Activated B cell treated with CpG ODN at 0.5 μM for 24 hours (primary cell): ENCODE measurements around the gene APLP2. TPM values are rescaled to one million over a fixed set of nuclear protein-coding genes. Genes with fewer than 3 reads are reported as not detected.

Source experiments
- ATAC-seq: fragments of 200-7000 bp; cut with Tn5 transposase; one replicate; pipeline ENCODE4 v1.10.0; 2021; ENCODE audit warnings: low read depth, mild to moderate bottlenecking, moderate library complexity
- CTCF ChIA-PET: fragments of 350-600 bp; sonication (Branson Sonifier 250); formaldehyde crosslinking; loops from one replicate; lab custom pipeline; 2021; ENCODE audit warnings: antibody characterized with exemption; lab: Charles Lee
- POLR2A ChIA-PET: fragments of 350-600 bp; sonication (Branson Sonifier 250); formaldehyde crosslinking; loops from one replicate; lab custom pipeline; 2021; ENCODE audit warnings: antibody characterized with exemption; lab: Charles Lee
- DNase-seq: peaks from one replicate; pipeline ENCODE4 v3.0.0; 2022
- H3K27ac Mint-ChIP-seq: one replicate; pipeline ENCODE4 v1.8.0; 2020; ENCODE audit warnings: mixed read lengths
- H3K27me3 Mint-ChIP-seq: one replicate; pipeline ENCODE4 v1.8.0; 2021; ENCODE audit warnings: mixed read lengths
- H3K36me3 Mint-ChIP-seq: one replicate; pipeline ENCODE4 v1.8.0; 2021; ENCODE audit warnings: low read depth, mixed read lengths
- H3K4me1 Mint-ChIP-seq: one replicate; pipeline ENCODE4 v1.8.0; 2021; ENCODE audit warnings: mixed read lengths
- H3K4me3 Mint-ChIP-seq: one replicate; pipeline ENCODE4 v1.8.0; 2020; ENCODE audit warnings: mild to moderate bottlenecking, mixed read lengths
- H3K9me3 Mint-ChIP-seq: one replicate; pipeline ENCODE4 v1.8.0; 2020; ENCODE audit warnings: mixed read lengths
- intact Hi-C: fragments of 100-400 bp; cut with micrococcal nuclease; formaldehyde crosslinking; loops from one replicate; pipeline ENCODE4 v1.15.1; 2024
- total RNA-seq: library from RNA; stranded (reverse); gene quantifications from 2 replicates; pipeline ENCODE4 v1.2.3, GENCODE V29; 2022
- TF ChIP-seq, protein P1 (sequence below): fragments of 200-600 bp; IDR thresholded peaks from one replicate; pipeline ENCODE4 v1.8.0; 2022; ENCODE audit warnings: antibody characterized with exemption, mild to moderate bottlenecking

The APLP2 gene
- total RNA-seq, 1 donor from 2014 or later = 50.8 TPM

DNA sequence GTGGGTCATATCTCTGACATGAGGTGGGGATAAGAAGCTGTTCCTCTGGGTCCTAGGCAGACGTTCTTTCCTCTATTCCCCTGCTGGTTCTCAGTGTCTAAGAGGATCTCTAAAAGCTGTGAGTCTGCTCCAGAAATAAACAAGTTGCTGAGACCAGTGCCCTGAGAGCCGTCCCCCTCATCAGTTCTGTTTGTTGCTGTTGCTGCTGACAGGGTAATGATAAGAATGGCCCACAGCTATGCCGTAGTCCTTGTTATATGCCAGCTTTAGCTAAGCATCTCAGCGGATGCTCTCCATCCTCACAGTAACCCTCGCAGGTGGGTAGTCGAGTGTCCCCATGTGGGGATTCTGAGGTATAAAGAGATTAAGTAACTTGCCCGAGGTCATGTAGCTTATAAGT is 66.4 kb downstream of the APLP2 start:
- ChIA-PET POLR2A (no interaction called here), CTCF (interaction anchor here (9.1 kb wide), 1 partner anchor 212 kb away, joined by 218 read pairs; no protein-coding TSS in a partner anchor)
- Mint-ChIP-seq H3K4me1 (peaks cover 19% of the 10 kb centered on the region), H3K27ac (no peak overlapping the region), H3K27me3 (no peaks in the 10 kb centered on the region), H3K36me3 (peaks cover 78% of the 10 kb centered on the region), H3K4me3 (no peak overlapping the region), H3K9me3 (no peaks in the 10 kb centered on the region)
- DNase-seq (no peak), ATAC-seq (no peak)
- intact Hi-C loops = no loop called here
- TF ChIP-seq, protein P1, sequence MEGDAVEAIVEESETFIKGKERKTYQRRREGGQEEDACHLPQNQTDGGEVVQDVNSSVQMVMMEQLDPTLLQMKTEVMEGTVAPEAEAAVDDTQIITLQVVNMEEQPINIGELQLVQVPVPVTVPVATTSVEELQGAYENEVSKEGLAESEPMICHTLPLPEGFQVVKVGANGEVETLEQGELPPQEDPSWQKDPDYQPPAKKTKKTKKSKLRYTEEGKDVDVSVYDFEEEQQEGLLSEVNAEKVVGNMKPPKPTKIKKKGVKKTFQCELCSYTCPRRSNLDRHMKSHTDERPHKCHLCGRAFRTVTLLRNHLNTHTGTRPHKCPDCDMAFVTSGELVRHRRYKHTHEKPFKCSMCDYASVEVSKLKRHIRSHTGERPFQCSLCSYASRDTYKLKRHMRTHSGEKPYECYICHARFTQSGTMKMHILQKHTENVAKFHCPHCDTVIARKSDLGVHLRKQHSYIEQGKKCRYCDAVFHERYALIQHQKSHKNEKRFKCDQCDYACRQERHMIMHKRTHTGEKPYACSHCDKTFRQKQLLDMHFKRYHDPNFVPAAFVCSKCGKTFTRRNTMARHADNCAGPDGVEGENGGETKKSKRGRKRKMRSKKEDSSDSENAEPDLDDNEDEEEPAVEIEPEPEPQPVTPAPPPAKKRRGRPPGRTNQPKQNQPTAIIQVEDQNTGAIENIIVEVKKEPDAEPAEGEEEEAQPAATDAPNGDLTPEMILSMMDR = no peak

DNA sequence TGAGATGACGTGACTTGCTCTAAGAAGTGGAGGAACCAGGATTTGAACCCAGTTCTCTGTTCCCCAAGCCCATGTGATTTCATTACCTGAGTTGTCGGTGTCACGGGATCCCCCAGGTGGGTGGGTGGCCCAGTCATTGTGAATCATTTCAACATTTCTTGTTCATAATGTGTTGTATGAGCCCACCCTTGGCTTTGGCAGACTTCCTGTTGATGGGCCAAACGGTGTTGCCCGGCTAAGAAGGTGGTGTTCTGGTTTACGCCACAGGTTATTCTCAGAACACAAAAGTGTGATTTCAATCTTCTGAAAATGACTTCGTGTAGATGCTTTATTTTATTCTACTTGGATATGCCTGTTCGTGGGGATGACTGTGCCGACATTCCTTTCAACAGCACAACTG is 68.3 kb downstream of the APLP2 start:
- Mint-ChIP-seq H3K36me3 (peaks cover 82% of the 10 kb centered on the region), H3K4me3 (no peak overlapping the region), H3K27ac (no peak overlapping the region), H3K4me1 (peaks cover 9% of the 10 kb centered on the region), H3K27me3 (no peaks in the 10 kb centered on the region), H3K9me3 (no peaks in the 10 kb centered on the region)
- CTCF ChIA-PET = no interaction called here
- POLR2A ChIA-PET = no interaction called here
- DNase-seq (no peak), ATAC-seq (no peak)
- intact Hi-C loops = no loop called here
- TF ChIP-seq, protein P1 = no peak

DNA sequence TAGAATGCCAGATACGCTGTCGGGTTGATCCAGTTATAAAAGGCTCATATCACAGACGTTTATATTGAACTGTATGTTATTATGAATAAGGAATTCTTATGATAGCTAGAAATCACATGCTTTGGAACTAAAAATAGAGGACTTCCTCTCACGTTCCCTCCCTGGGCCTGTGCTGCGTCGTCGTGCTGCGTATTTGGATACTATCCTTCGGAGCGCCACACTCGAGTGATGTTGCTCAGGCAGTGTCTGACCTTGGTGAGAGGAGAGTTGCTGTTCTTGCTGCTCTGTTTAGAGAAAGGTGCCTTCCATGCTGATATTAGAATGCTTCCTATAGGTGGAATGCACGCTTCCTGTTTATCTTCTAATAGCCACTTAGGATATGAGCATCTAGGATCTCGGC is 69.7 kb downstream of the APLP2 start:
- TF ChIP-seq, protein P1 = no peak
- intact Hi-C loops = no loop called here
- POLR2A ChIA-PET = no interaction called here
- no peak for ATAC-seq
- H3K27me3 Mint-ChIP-seq = no peaks in the 10 kb centered on the region
- peaks cover 82% of the 10 kb centered on the region for H3K36me3 Mint-ChIP-seq
- no peaks in the 10 kb centered on the region for H3K4me1 Mint-ChIP-seq
- H3K4me3 Mint-ChIP-seq = no peak overlapping the region
- no peak for DNase-seq
- no peaks in the 10 kb centered on the region for H3K9me3 Mint-ChIP-seq
- H3K27ac Mint-ChIP-seq = no peak overlapping the region
- CTCF ChIA-PET = no interaction called here

DNA sequence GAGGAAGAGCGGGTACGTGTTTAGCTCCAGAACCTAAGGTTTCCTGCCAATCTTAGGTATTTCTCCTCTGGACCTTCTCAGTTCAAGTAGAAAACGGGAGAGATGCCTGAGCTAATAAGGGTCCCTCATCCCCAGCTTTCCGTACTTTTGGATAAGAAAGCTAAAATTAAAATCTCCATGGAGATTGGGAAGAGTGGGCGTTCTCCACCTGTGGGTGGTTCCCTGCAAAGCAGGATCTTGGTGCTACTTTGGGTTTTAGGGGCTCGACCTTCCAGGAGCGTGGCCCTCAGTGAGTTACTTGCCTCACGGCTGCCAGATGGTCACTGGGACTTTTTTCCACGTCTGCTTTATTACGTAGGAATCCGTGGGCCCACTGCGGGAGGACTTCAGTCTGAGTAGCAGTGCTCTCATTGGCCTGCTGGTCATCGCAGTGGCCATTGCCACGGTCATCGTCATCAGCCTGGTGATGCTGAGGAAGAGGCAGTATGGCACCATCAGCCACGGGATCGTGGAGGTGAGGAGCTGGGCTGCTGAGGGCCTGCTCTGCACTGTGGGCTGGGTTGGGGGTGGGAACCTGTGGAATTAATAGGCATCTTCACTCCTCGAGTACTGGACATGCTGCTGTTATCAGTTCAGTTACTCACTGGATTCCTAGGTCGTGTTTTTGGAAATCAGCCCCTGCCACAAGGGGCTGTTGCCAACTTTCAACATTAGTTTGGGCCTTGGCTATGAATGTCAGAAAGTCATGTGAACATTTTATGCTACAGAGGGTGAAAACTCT is 72.1 kb downstream of the APLP2 start:
- H3K9me3 Mint-ChIP-seq = no peaks in the 10 kb centered on the region

DNA sequence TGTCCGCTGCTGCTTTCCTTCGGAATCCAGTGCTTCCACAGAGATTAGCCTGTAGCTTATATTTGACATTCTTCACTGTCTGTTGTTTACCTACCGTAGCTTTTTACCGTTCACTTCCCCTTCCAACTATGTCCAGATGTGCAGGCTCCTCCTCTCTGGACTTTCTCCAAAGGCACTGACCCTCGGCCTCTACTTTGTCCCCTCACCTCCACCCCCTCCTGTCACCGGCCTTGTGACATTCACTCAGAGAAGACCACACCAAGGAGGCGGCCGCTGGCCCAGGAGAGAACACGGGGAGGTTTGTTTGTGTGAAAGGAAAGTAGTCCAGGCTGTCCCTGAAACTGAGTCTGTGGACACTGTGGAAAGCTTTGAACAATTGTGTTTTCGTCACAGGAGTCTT is 74.4 kb downstream of the APLP2 start:
- peaks cover 54% of the 10 kb centered on the region for H3K36me3 Mint-ChIP-seq
- H3K4me3 Mint-ChIP-seq = no peak overlapping the region
- no peaks in the 10 kb centered on the region for H3K27me3 Mint-ChIP-seq
- TF ChIP-seq, protein P1 = no peak
- H3K27ac Mint-ChIP-seq = no peak overlapping the region
- peaks cover 33% of the 10 kb centered on the region for H3K4me1 Mint-ChIP-seq
- ATAC-seq (no peak), DNase-seq (no peak)
- ChIA-PET POLR2A (interaction anchor here (0.6 kb wide), 1 partner anchor 28 kb away, joined by 14 read pairs; no protein-coding TSS in a partner anchor), CTCF (interaction anchor here (1.0 to 3.5 kb wide), 3 partner anchors 12 to 287 kb away, joined by 3 to 22 read pairs (median 3); no protein-coding TSS in a partner anchor)
- intact Hi-C loops = no loop called here
- no peaks in the 10 kb centered on the region for H3K9me3 Mint-ChIP-seq

More for the DNA sequence above, 72.1 kb downstream of the APLP2 start:
- Mint-ChIP-seq H3K4me1 (peaks cover 17% of the 10 kb centered on the region), H3K27ac (no peak overlapping the region), H3K36me3 (peaks cover 74% of the 10 kb centered on the region), H3K4me3 (no peak overlapping the region), H3K27me3 (no peaks in the 10 kb centered on the region)
- DNase-seq (no peak), ATAC-seq (no peak)
- TF ChIP-seq, protein P1 = no peak
- ChIA-PET CTCF (no interaction called here), POLR2A (no interaction called here)
- intact Hi-C loops = no loop called here
